KG1 (cell line): ENCODE results near the gene RIMS1.
"Not testable (repeated sequence)": the region's sequence is repeated elsewhere in the genome, so short reads cannot be mapped to it uniquely, and the experiment has no call there.

Experiments
- DNase-seq: peaks from one replicate; lab custom pipeline; 2025; lab: John Stamatoyannopoulos, UW

Gene RIMS1

GRCh38 chr6:71983131-71983530, 96.8 kb downstream of the RIMS1 start:
- no peak for DNase-seq

GRCh38 chr6:71994705-71995271, 108.4 kb downstream of the RIMS1 start:
- DNase-seq, result no peak

- no peak for DNase-seq
Observed at GRCh38 chr6:71997341-71997740, 111.0 kb downstream of the RIMS1 start.

- DNase-seq, result no peak
Observed at GRCh38 chr6:72002415-72002814, 116.1 kb downstream of the RIMS1 start.

- DNase-seq, result not testable (repeated sequence)
Observed at GRCh38 chr6:72006591-72006990, 120.2 kb downstream of the RIMS1 start.

- no peak for DNase-seq
Observed at GRCh38 chr6:72022830-72023229, 136.5 kb downstream of the RIMS1 start.

- no peak for DNase-seq
Observed at GRCh38 chr6:72031471-72031870, 145.1 kb downstream of the RIMS1 start.

- no peak for DNase-seq
Observed at GRCh38 chr6:72032086-72032485, 145.7 kb downstream of the RIMS1 start.

GRCh38 chr6:72035486-72035885, 149.1 kb downstream of the RIMS1 start:
- DNase-seq, result no peak

- no peak for DNase-seq
Observed at GRCh38 chr6:72035966-72036365, 149.6 kb downstream of the RIMS1 start.

GRCh38 chr6:72037006-72037405, 150.7 kb downstream of the RIMS1 start:
- no peak for DNase-seq

- DNase-seq, result no peak
Observed at GRCh38 chr6:72040111-72040510, 153.8 kb downstream of the RIMS1 start.

GRCh38 chr6:72042088-72042487, 155.7 kb downstream of the RIMS1 start:
- DNase-seq, result no peak

- DNase-seq, result no peak
Observed at GRCh38 chr6:72048080-72048479, 161.7 kb downstream of the RIMS1 start.

- DNase-seq, result no peak
Observed at GRCh38 chr6:72049376-72049775, 163.0 kb downstream of the RIMS1 start.

GRCh38 chr6:72061286-72061685, 174.9 kb downstream of the RIMS1 start:
- no peak for DNase-seq

- DNase-seq, result no peak
Observed at GRCh38 chr6:72064399-72064975, 178.1 kb downstream of the RIMS1 start.

GRCh38 chr6:72078096-72078495, 191.7 kb downstream of the RIMS1 start:
- DNase-seq, result no peak

- no peak for DNase-seq
Observed at GRCh38 chr6:72080260-72080941, 194.1 kb downstream of the RIMS1 start.

- no peak for DNase-seq
Observed at GRCh38 chr6:72081871-72082270, 195.5 kb downstream of the RIMS1 start.

GRCh38 chr6:72083976-72084375, 197.6 kb downstream of the RIMS1 start:
- no peak for DNase-seq

GRCh38 chr6:72084992-72085569, 198.7 kb downstream of the RIMS1 start:
- DNase-seq, result no peak

GRCh38 chr6:72094506-72094905, 208.2 kb downstream of the RIMS1 start:
- DNase-seq, result no peak
